Kidney (tissue), 14 donors: ENCODE measurements around the gene RENBP. TPM values are rescaled to one million over a fixed set of nuclear protein-coding genes. Genes with fewer than 3 reads are reported as not detected.

Source experiments
- DNase-seq, 5 donors: peaks; one replicate each; pipeline ENCODE4 v3.0.0-alpha.2; 2013 to 2020
- FAIRE-seq: peaks from 2 replicates; lab custom pipeline; 2012; peaks lifted over from hg19 to GRCh38; lab: Jason Lieb, UNC
- H3K27ac ChIP-seq, 2 donors: one replicate each; pipeline ENCODE4 v1.7.0; 2013; ENCODE audit warnings: low read depth in 2 of 2, low read length in 2 of 2, inconsistent platforms in 1 of 2
- H3K27me3 ChIP-seq: one replicate; pipeline ENCODE4 v1.7.1; 2013; ENCODE audit warnings: low read length, inconsistent platforms; ENCODE audit not compliant: control insufficient read depth, insufficient read depth
- H3K36me3 ChIP-seq, 3 donors: one replicate each; pipeline versions ENCODE4 v1.7.0 to v1.7.1; 2013; ENCODE audit warnings: low read length in 3 of 3, control low read depth in 1 of 3, inconsistent platforms in 1 of 3; ENCODE audit not compliant: insufficient read depth in 3 of 3, control insufficient read depth in 2 of 3
- H3K4me1 ChIP-seq, 3 donors: one replicate each; pipeline versions ENCODE4 v1.7.0 to v1.7.1; 2013; ENCODE audit warnings: low read length in 3 of 3, inconsistent platforms in 1 of 3, low read depth in 1 of 3; ENCODE audit not compliant: control insufficient read depth in 2 of 3, insufficient read depth in 2 of 3
- H3K4me3 ChIP-seq, 3 donors: one replicate each; pipeline versions ENCODE4 v1.7.0 to v1.8.1; 2013; ENCODE audit warnings: low read length in 3 of 3, control low read depth in 1 of 3, inconsistent platforms in 1 of 3
- H3K9ac ChIP-seq, 3 donors: one replicate each; pipeline versions ENCODE4 v1.7.0 to v1.7.1; 2013; ENCODE audit warnings: low read length in 3 of 3, control low read depth in 1 of 3, inconsistent platforms in 1 of 3
- H3K9me3 ChIP-seq, 3 donors: one replicate each; pipeline versions ENCODE4 v1.7.0 to v1.7.1; 2013; ENCODE audit warnings: low read length in 3 of 3, control low read depth in 1 of 3, inconsistent platforms in 1 of 3; ENCODE audit not compliant: control insufficient read depth in 2 of 3, insufficient read depth in 1 of 3
- intact Hi-C: fragments of 100-400 bp; cut with DNase I; formaldehyde crosslinking; loops from one replicate; pipeline ENCODE4 v1.11.1; 2022
- polyA plus RNA-seq: library from polyadenylated mRNA; stranded (reverse); fragments of 350-450 nt; fragmentation: Illumina TruSeq; extraction: RNeasy Lipid Tissue Mini Kit (QIAGEN cat#74804); gene quantifications from one replicate; pipeline ENCODE4 v1.2.3, GENCODE V29; 2014; ENCODE audit warnings: low read depth, low replicate concordance; ENCODE audit not compliant: insufficient read depth
- total RNA-seq: library from RNA; stranded (reverse); fragmentation: NEBNext Ultra II Directional; extraction: Animal tissue kit (Norgen Biotek cat#: 25700); gene quantifications from one replicate; pipeline ENCODE4 v1.2.1, GENCODE V29; 2021
- TF ChIP-seq, protein P1 (sequence below): IDR thresholded peaks from 3 replicates; pipeline ENCODE4 v1.5.1; 2012; ENCODE audit warnings: mild to moderate bottlenecking, moderate library complexity, borderline replicate concordance; ENCODE audit not compliant: insufficient read depth; ENCODE audit errors: extremely low read depth
- donor health status: control.
- donor health status: control.
- donor health status: control.
- donor health status: control.
- donor health status: control.
- donor health status: DM: yes; HTN: yes; CAD: no.
- donor health status: Normal renal cell carcinoma (clear cell type).

The RENBP gene
- total and polyA plus RNA-seq, 2 donors from 2014 or later: 22.9 to 78.2 TPM

DNA sequence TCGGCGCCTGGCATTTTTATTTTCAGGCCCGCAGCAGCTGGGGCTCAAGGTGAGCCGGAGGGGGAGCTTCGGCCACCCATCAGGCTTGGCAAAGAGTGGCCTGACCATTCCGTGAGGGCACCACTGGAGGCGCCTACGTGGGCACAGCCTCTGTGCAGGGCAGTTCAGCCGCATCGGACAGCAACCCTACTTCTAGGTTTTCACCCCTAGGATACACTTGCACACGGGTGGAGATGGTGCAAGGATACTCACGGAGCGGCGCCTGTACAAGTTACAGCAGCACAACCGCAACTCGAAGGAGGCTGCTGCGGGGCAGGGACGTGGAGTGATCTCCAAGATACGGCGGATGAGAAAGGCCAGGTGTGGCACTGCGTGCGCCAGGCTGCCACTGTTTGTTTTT lies 16.3 kb upstream of the RENBP start:
- peaks cover 0 to 2% (median 0%) of the 10 kb centered on the region in 3 donors for H3K4me1 ChIP-seq
- intact Hi-C loops: no loop called here
- H3K9ac ChIP-seq: no peak overlapping the region
- no peaks in the 10 kb centered on the region for H3K9me3 ChIP-seq
- DNase-seq: no peak
- no peak overlapping the region for H3K27ac ChIP-seq
- TF ChIP-seq, protein P1, sequence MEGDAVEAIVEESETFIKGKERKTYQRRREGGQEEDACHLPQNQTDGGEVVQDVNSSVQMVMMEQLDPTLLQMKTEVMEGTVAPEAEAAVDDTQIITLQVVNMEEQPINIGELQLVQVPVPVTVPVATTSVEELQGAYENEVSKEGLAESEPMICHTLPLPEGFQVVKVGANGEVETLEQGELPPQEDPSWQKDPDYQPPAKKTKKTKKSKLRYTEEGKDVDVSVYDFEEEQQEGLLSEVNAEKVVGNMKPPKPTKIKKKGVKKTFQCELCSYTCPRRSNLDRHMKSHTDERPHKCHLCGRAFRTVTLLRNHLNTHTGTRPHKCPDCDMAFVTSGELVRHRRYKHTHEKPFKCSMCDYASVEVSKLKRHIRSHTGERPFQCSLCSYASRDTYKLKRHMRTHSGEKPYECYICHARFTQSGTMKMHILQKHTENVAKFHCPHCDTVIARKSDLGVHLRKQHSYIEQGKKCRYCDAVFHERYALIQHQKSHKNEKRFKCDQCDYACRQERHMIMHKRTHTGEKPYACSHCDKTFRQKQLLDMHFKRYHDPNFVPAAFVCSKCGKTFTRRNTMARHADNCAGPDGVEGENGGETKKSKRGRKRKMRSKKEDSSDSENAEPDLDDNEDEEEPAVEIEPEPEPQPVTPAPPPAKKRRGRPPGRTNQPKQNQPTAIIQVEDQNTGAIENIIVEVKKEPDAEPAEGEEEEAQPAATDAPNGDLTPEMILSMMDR: no peak
- no peak for FAIRE-seq
- no peaks in the 10 kb centered on the region for H3K27me3 ChIP-seq
- peaks cover 4 to 26% (median 22%) of the 10 kb centered on the region in 3 donors for H3K36me3 ChIP-seq
- H3K4me3 ChIP-seq: no peak overlapping the region

GRCh38 chrX:153960077-153960476 lies 15.6 kb upstream of the RENBP start:
- FAIRE-seq: no peak
- no peaks in the 10 kb centered on the region for H3K4me1 ChIP-seq
- H3K9me3 ChIP-seq: no peaks in the 10 kb centered on the region
- TF ChIP-seq, protein P1: no peak
- no peaks in the 10 kb centered on the region for H3K27me3 ChIP-seq
- H3K36me3 ChIP-seq: peaks cover 4 to 32% (median 22%) of the 10 kb centered on the region in 3 donors
- H3K9ac ChIP-seq: no peak overlapping the region
- intact Hi-C loops: no loop called here
- no peak for DNase-seq
- no peak overlapping the region for H3K4me3 ChIP-seq
- no peak overlapping the region for H3K27ac ChIP-seq

- TF ChIP-seq, protein P1: no peak
- no peak overlapping the region for H3K9ac ChIP-seq
- H3K36me3 ChIP-seq: peaks cover 4 to 32% (median 22%) of the 10 kb centered on the region in 3 donors
- FAIRE-seq (no peak), DNase-seq (no peak)
- H3K27ac ChIP-seq: no peak overlapping the region
- intact Hi-C loops: loop anchor here (10.0 kb wide), 1 partner anchor 195 kb away; the partner anchor contains the start of gene PLXNB3
- H3K9me3 ChIP-seq: no peaks in the 10 kb centered on the region
- no peaks in the 10 kb centered on the region for H3K27me3 ChIP-seq
- H3K4me1 ChIP-seq: no peaks in the 10 kb centered on the region
- no peak overlapping the region for H3K4me3 ChIP-seq
These were observed 15.2 kb upstream of the RENBP start for GRCh38 chrX:153959649-153960048.

GRCh38 chrX:153958605-153959004 lies 14.2 kb upstream of the RENBP start:
- H3K9me3 ChIP-seq: no peaks in the 10 kb centered on the region
- FAIRE-seq (no peak), DNase-seq (no peak)
- TF ChIP-seq, protein P1: no peak
- peaks cover 4 to 32% (median 22%) of the 10 kb centered on the region in 3 donors for H3K36me3 ChIP-seq
- H3K4me3 ChIP-seq: no peak overlapping the region
- H3K4me1 ChIP-seq: no peaks in the 10 kb centered on the region
- no peak overlapping the region for H3K9ac ChIP-seq
- intact Hi-C loops: loop anchor here (10.0 kb wide), 1 partner anchor 194 kb away; the partner anchor contains the start of gene PLXNB3
- no peak overlapping the region for H3K27ac ChIP-seq
- no peaks in the 10 kb centered on the region for H3K27me3 ChIP-seq
